Naive thymus-derived CD4-positive, alpha-beta T cell (primary cell): ENCODE measurements around the gene PDK2. TPM values are rescaled to one million over a fixed set of nuclear protein-coding genes. Genes with fewer than 3 reads are reported as not detected.

ENCODE experiments used
- ATAC-seq: fragments of 150-1000 bp; cut with Tn5 transposase; 2 replicates; pipeline ENCODE4 v1.10.0; 2021; ENCODE audit warnings: mild to moderate bottlenecking, moderate library complexity
- CTCF ChIA-PET: fragments of 350-600 bp; sonication (Branson Sonifier 250); formaldehyde crosslinking; loops from one replicate; lab custom pipeline; 2021; ENCODE audit warnings: antibody characterized with exemption; lab: Charles Lee
- POLR2A ChIA-PET: fragments of 350-600 bp; sonication (Branson Sonifier 250); formaldehyde crosslinking; loops from one replicate; lab custom pipeline; 2021; ENCODE audit warnings: antibody characterized with exemption, inconsistent platforms; lab: Charles Lee
- DNase-seq, 9 donors: peaks; one replicate each; pipeline versions ENCODE4 v3.0.0 to v3.0.0-alpha.2; 2020 to 2022; ENCODE audit warnings: mixed read lengths in 1 of 9
- H3K27ac ChIP-seq: one replicate; pipeline ENCODE4 v1.7.0; 2013; ENCODE audit warnings: mild to moderate bottlenecking, low read depth, low read length, moderate library complexity
- H3K27me3 ChIP-seq, 2 donors: one replicate each; pipeline ENCODE4 v1.7.0; 2013; ENCODE audit warnings: low read length in 2 of 2, mild to moderate bottlenecking in 2 of 2, moderate library complexity in 2 of 2; ENCODE audit not compliant: control insufficient read depth in 2 of 2, insufficient read depth in 2 of 2
- H3K36me3 ChIP-seq, 3 experiments: 1 replicate in 2 of 3; 2 replicates in 1 of 3; pipeline ENCODE4 v1.7.0; 2013; ENCODE audit warnings: low read length in 3 of 3, mild to moderate bottlenecking in 3 of 3, moderate library complexity in 1 of 3; ENCODE audit not compliant: insufficient read depth in 3 of 3, control insufficient read depth in 2 of 3
- H3K4me1 ChIP-seq, 2 donors: one replicate each; pipeline ENCODE4 v1.7.0; 2013; ENCODE audit warnings: low read length in 2 of 2, mild to moderate bottlenecking in 2 of 2, moderate library complexity in 1 of 2; ENCODE audit not compliant: control insufficient read depth in 2 of 2, insufficient read depth in 2 of 2
- H3K4me3 ChIP-seq: 2 replicates; pipeline ENCODE4 v1.7.0; 2013; ENCODE audit warnings: mild to moderate bottlenecking, low read length
- H3K9me3 ChIP-seq, 3 experiments: 1 replicate in 2 of 3; 2 replicates in 1 of 3; pipeline ENCODE4 v1.7.0; 2013; ENCODE audit warnings: low read length in 3 of 3; ENCODE audit not compliant: control insufficient read depth in 2 of 3
- H3K27ac Mint-ChIP-seq, 9 donors: one replicate each; pipeline ENCODE4 v1.8.0; 2020 to 2022; ENCODE audit warnings: mixed read lengths in 9 of 9, mild to moderate bottlenecking in 8 of 9, moderate library complexity in 5 of 9, inconsistent platforms in 2 of 9
- H3K27me3 Mint-ChIP-seq, 5 donors: one replicate each; pipeline ENCODE4 v1.8.0; 2021 to 2022; ENCODE audit warnings: mixed read lengths in 5 of 5, mild to moderate bottlenecking in 1 of 5
- H3K36me3 Mint-ChIP-seq, 5 donors: one replicate each; pipeline ENCODE4 v1.8.0; 2020 to 2022; ENCODE audit warnings: mixed read lengths in 5 of 5, mild to moderate bottlenecking in 3 of 5, inconsistent platforms in 1 of 5
- H3K4me1 Mint-ChIP-seq, 7 donors: one replicate each; pipeline ENCODE4 v1.8.0; 2020 to 2022; ENCODE audit warnings: mixed read lengths in 7 of 7, mild to moderate bottlenecking in 3 of 7, inconsistent platforms in 1 of 7
- H3K4me3 Mint-ChIP-seq, 10 donors: one replicate each; pipeline ENCODE4 v1.8.0; 2020 to 2022; ENCODE audit warnings: mild to moderate bottlenecking in 10 of 10, mixed read lengths in 10 of 10, moderate library complexity in 6 of 10, inconsistent platforms in 2 of 10
- H3K9me3 Mint-ChIP-seq, 11 donors: one replicate each; pipeline ENCODE4 v1.8.0; 2020 to 2022; ENCODE audit warnings: mixed read lengths in 11 of 11, mild to moderate bottlenecking in 4 of 11, inconsistent platforms in 1 of 11, moderate library complexity in 1 of 11
- intact Hi-C, 2 donors: fragments of 100-400 bp; cut with micrococcal nuclease; formaldehyde crosslinking; loops; one replicate each; pipeline ENCODE4 v1.15.1; 2023
- polyA plus RNA-seq, 2 donors: library from polyadenylated mRNA; unstranded; fragments of 300-500 nt; fragmentation: Illumina TruSeq; gene quantifications; one replicate each; pipeline ENCODE4 v1.2.3, GENCODE V29; 2021
- total RNA-seq, 6 experiments: library from RNA in 5 of 6; stranded (reverse) in 5 of 6; gene quantifications; 1 replicate in 5 of 6; 2 replicates in 1 of 6; pipeline ENCODE4 v1.2.3 and lab custom pipeline; 2021 to 2026

The PDK2 gene
- total and polyA plus RNA-seq, 7 experiments from 2014 or later = 16.7 to 50.4 (median 37.2) TPM

DNA sequence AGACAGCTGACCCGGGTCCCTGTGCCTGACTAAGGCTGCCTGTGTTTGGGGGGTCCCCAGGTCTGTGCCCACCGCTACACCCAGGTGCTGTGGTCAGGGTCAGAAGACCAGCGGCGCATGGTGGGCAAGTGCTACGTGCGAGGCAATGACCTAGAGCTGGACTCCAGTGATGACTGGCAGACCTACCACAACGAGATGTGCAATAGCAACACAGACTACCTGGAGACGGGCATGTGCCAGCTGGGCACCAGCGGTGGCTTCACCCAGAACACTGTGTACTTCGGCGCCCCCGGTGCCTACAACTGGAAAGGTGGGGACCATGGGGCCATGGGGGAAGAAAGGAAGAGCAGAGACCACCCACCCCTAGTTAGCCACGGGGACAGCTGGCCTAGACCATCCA is 27.2 kb upstream of the PDK2 start:
- no peaks in the 10 kb centered on the region for H3K4me1 ChIP-seq
- intact Hi-C loops = no loop called here
- Mint-ChIP-seq H3K27me3 (no peaks in the 10 kb centered on the region), H3K4me3 (no peak overlapping the region), H3K27ac (no peak overlapping the region), H3K9me3 (peaks cover 0 to 4% (median 0%) of the 10 kb centered on the region in 11 donors), H3K36me3 (peaks cover 10 to 30% (median 20%) of the 10 kb centered on the region in 5 donors), H3K4me1 (peaks cover 0 to 5% (median 0%) of the 10 kb centered on the region in 7 donors)
- H3K27ac ChIP-seq = no peak overlapping the region
- CTCF ChIA-PET = interaction anchor here (0.6 to 0.7 kb wide), 2 partner anchors 19 to 207 kb away, joined by 3 to 4 read pairs; no protein-coding TSS in a partner anchor
- no peaks in the 10 kb centered on the region for H3K27me3 ChIP-seq
- DNase-seq (no peak), ATAC-seq (no peak)
- peaks cover 0 to 7% (median 0%) of the 10 kb centered on the region in 3 experiments for H3K36me3 ChIP-seq
- no peak overlapping the region for H3K4me3 ChIP-seq
- H3K9me3 ChIP-seq = no peaks in the 10 kb centered on the region
- POLR2A ChIA-PET = interaction anchor here (0.6 to 1.3 kb wide), 2 partner anchors 19 to 604 kb away, joined by 3 to 5 read pairs; no protein-coding TSS in a partner anchor

DNA sequence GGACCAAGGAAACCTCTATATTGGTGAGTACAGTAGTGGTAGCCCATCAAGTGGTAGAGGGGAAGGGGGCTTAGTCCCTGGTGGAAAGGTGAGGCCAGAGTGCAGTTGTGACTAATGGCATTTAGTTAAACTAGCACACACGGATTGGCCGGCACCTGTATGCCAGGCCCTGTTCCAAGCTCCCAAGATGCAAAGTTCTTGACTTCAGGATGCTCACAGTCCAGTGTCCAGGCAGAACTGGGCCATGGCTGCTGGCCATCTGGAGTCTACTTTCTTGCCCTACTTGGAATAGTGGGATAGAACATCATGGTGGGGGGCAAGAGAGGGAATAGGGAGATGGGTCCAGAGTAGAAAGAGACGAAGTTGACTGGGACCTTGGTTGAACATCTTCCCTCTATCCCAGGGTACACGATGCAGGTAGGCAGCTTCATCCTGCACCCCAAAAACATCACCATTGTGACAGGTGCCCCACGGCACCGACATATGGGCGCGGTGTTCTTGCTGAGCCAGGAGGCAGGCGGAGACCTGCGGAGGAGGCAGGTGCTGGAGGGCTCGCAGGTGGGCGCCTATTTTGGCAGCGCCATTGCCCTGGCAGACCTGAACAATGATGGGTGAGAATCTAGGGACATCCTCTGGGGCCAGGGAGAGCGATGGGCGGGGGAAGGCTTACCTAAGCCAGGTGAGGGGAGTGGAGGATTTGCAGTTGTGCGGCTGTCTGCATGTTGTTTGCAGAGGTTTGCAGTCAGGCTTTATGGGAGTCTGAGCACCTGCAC is 24.1 kb upstream of the PDK2 start:
- H3K36me3 ChIP-seq = peaks cover 0 to 7% (median 0%) of the 10 kb centered on the region in 3 experiments
- no peaks in the 10 kb centered on the region for H3K4me1 ChIP-seq
- POLR2A ChIA-PET = no interaction called here
- H3K27ac ChIP-seq = no peak overlapping the region
- Mint-ChIP-seq H3K36me3 (peaks cover 12 to 29% (median 16%) of the 10 kb centered on the region in 5 donors), H3K27ac (no peak overlapping the region), H3K4me3 (no peak overlapping the region), H3K4me1 (peaks cover 0 to 5% (median 0%) of the 10 kb centered on the region in 7 donors), H3K27me3 (no peaks in the 10 kb centered on the region), H3K9me3 (peaks cover 0 to 4% (median 0%) of the 10 kb centered on the region in 11 donors)
- CTCF ChIA-PET = no interaction called here
- H3K9me3 ChIP-seq = no peaks in the 10 kb centered on the region
- intact Hi-C loops = no loop called here
- no peak overlapping the region for H3K4me3 ChIP-seq
- ATAC-seq (no peak), DNase-seq (no peak)
- H3K27me3 ChIP-seq = no peaks in the 10 kb centered on the region

GRCh38 chr17:50071692-50072091 is 23.5 kb upstream of the PDK2 start:
- peak overlapping the region in 1 of 9 donors; percentile 17 for H3K27ac Mint-ChIP-seq
- no peak overlapping the region for H3K4me3 Mint-ChIP-seq
- ChIA-PET CTCF (no interaction called here), POLR2A (no interaction called here)
- peaks cover 0 to 4% (median 0%) of the 10 kb centered on the region in 11 donors for H3K9me3 Mint-ChIP-seq
- ATAC-seq (no peak), DNase-seq (no peak)
- intact Hi-C loops = no loop called here
- no peaks in the 10 kb centered on the region for H3K27me3 ChIP-seq
- no peaks in the 10 kb centered on the region for H3K9me3 ChIP-seq
- H3K27me3 Mint-ChIP-seq = no peaks in the 10 kb centered on the region
- H3K27ac ChIP-seq = no peak overlapping the region
- peaks cover 0 to 10% (median 0%) of the 10 kb centered on the region in 3 experiments for H3K36me3 ChIP-seq
- no peaks in the 10 kb centered on the region for H3K4me1 ChIP-seq
- no peak overlapping the region for H3K4me3 ChIP-seq
- H3K36me3 Mint-ChIP-seq = peaks cover 12 to 29% (median 16%) of the 10 kb centered on the region in 5 donors
- H3K4me1 Mint-ChIP-seq = peaks cover 0 to 5% (median 0%) of the 10 kb centered on the region in 7 donors

- Histone ChIP-seq H3K4me3 (no peak overlapping the region), H3K27me3 (no peaks in the 10 kb centered on the region), H3K4me1 (no peaks in the 10 kb centered on the region), H3K36me3 (peaks cover 0 to 14% (median 0%) of the 10 kb centered on the region in 3 experiments), H3K9me3 (no peaks in the 10 kb centered on the region), H3K27ac (no peak overlapping the region)
- Mint-ChIP-seq H3K9me3 (peaks cover 0 to 4% (median 0%) of the 10 kb centered on the region in 11 donors), H3K27ac (peak overlapping the region in 1 of 9 donors; percentile 17), H3K27me3 (no peaks in the 10 kb centered on the region), H3K4me3 (no peak overlapping the region), H3K4me1 (peaks cover 0 to 5% (median 0%) of the 10 kb centered on the region in 7 donors), H3K36me3 (peaks cover 13 to 29% (median 16%) of the 10 kb centered on the region in 5 donors)
- ChIA-PET CTCF (no interaction called here), POLR2A (no interaction called here)
- ATAC-seq (no peak), DNase-seq (no peak)
- intact Hi-C loops = no loop called here
These were observed 23.0 kb upstream of the PDK2 start for GRCh38 chr17:50072130-50072529.

- Mint-ChIP-seq H3K4me1 (peaks cover 0 to 5% (median 0%) of the 10 kb centered on the region in 7 donors), H3K4me3 (no peak overlapping the region), H3K36me3 (peaks cover 15 to 35% (median 16%) of the 10 kb centered on the region in 5 donors), H3K9me3 (peaks cover 0 to 4% (median 0%) of the 10 kb centered on the region in 11 donors), H3K27ac (no peak overlapping the region), H3K27me3 (no peaks in the 10 kb centered on the region)
- H3K9me3 ChIP-seq = no peaks in the 10 kb centered on the region
- H3K4me1 ChIP-seq = no peaks in the 10 kb centered on the region
- DNase-seq = no peak
- ChIA-PET POLR2A (no interaction called here), CTCF (interaction anchor here (2.0 kb wide), 1 partner anchor 21 kb away, joined by 9 read pairs; no protein-coding TSS in a partner anchor)
- H3K36me3 ChIP-seq = peaks cover 0 to 19% (median 0%) of the 10 kb centered on the region in 3 experiments
- H3K27me3 ChIP-seq = no peaks in the 10 kb centered on the region
- intact Hi-C loops = no loop called here
- H3K4me3 ChIP-seq = no peak overlapping the region
- no peak for ATAC-seq
- no peak overlapping the region for H3K27ac ChIP-seq
These were observed 22.2 kb upstream of the PDK2 start for GRCh38 chr17:50072925-50073324.

GRCh38 chr17:50074227-50074626 is 20.9 kb upstream of the PDK2 start:
- intact Hi-C loops = no loop called here
- H3K9me3 Mint-ChIP-seq = peaks cover 0 to 4% (median 0%) of the 10 kb centered on the region in 11 donors
- Histone ChIP-seq H3K4me3 (no peak overlapping the region), H3K27me3 (no peaks in the 10 kb centered on the region), H3K27ac (no peak overlapping the region), H3K4me1 (no peaks in the 10 kb centered on the region), H3K36me3 (peaks cover 0 to 24% (median 0%) of the 10 kb centered on the region in 3 experiments), H3K9me3 (no peaks in the 10 kb centered on the region)
- ChIA-PET CTCF (interaction anchor here (0.7 to 2.0 kb wide), 2 partner anchors 19 to 846 kb away, joined by 4 to 9 read pairs; no protein-coding TSS in a partner anchor), POLR2A (no interaction called here)
- H3K27ac Mint-ChIP-seq = peak overlapping the region in 1 of 9 donors; percentile 32
- DNase-seq (no peak), ATAC-seq (no peak)
- no peaks in the 10 kb centered on the region for H3K27me3 Mint-ChIP-seq
- peaks cover 12 to 39% (median 16%) of the 10 kb centered on the region in 5 donors for H3K36me3 Mint-ChIP-seq
- no peak overlapping the region for H3K4me3 Mint-ChIP-seq
- peaks cover 0 to 5% (median 0%) of the 10 kb centered on the region in 7 donors for H3K4me1 Mint-ChIP-seq
